ENCODE data around the gene PPP1R7. TPM values are rescaled to one million over a fixed set of nuclear protein-coding genes. Genes with fewer than 3 reads are reported as not detected.

PPP1R7 gene
- total and polyA plus RNA-seq, 4 donors = 18.0 to 45.8 (median 29.0) TPM

DNA sequence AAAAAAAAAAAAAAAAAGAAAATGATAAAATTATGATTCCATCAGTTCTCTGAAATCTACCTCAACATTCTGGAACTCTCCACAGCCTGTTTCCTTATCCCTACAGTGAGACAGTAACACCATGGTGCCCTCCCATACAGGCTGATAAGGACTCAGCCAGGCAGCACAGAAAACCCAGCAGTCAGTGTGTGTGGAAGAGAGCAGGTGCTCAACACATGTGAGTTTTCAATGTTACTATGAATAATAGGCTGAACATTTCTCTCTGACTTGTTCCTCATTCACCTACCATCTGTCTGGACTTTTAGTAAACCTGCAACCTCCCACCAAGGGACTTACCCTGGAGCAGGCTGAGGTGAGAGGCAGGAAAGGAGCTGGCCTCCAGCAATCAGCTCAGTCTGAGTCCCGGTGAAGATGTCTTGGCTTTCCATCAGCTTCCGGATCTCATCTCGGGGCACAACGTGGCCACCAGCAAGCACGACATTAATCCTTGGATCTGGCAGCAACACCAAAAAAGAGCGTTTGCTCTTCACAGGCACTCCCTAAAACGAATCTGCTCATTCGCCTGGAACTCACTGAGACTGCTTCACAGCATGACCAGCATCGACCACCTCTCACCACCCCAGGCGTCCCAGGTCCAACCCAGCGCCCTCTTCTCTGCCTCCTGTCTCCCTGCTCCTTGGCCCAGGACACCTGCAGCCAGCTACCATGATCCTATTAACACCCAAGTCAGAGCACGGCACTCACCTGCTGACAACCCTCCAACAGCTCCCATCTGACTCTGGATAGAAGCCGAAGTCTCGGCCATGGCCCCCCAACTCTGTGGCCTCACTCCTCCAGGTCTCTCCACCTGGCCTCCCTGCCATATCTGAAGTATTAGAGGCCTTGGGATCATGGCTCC is 17.5 kb upstream of the PPP1R7 start:
- H3K9me3 ChIP-seq (ENCODE audit: control insufficient read depth in 4 of 4, low read length in 3 of 4) = no peaks in the 10 kb centered on the region
- H3K4me1 ChIP-seq (ENCODE audit: control insufficient read depth in 4 of 4, insufficient read depth in 4 of 4, low read length in 3 of 4) = peaks cover 1 to 11% (median 8%) of the 10 kb centered on the region in 4 donors
- DNase-seq (ENCODE audit: low spot score) = no peak
- no peaks in the 10 kb centered on the region for H3K27me3 ChIP-seq (ENCODE audit: control insufficient read depth in 4 of 4, insufficient read depth in 4 of 4, low read length in 3 of 4)
- H3K36me3 ChIP-seq (ENCODE audit: control insufficient read depth in 4 of 4, insufficient read depth in 3 of 4, low read depth in 1 of 4, low read length in 3 of 4) = no peaks in the 10 kb centered on the region
- H3K9ac ChIP-seq (ENCODE audit: low read depth in 1 of 2, low read length in 2 of 2) = no peak overlapping the region
- 96% methylated on average over 14 of the region's 14 CpGs for WGBS
- TF ChIP-seq SP1 (IDR thresholded peaks at IDR 0.05) (no peak), FOXA2 (IDR thresholded peaks at IDR 0.05) (no peak), TAF1 (conservative IDR thresholded peaks at IDR 0.05) (no peak)
- TF ChIP-seq, protein P1, sequence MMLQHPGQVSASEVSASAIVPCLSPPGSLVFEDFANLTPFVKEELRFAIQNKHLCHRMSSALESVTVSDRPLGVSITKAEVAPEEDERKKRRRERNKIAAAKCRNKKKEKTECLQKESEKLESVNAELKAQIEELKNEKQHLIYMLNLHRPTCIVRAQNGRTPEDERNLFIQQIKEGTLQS (IDR thresholded peaks at IDR 0.05) = no peak
- no peak overlapping the region for H3K4me3 ChIP-seq (ENCODE audit: low read depth in 1 of 3, low read length in 3 of 3)
- no peak overlapping the region for H3K27ac ChIP-seq (ENCODE audit: low read depth in 1 of 2, low read length in 2 of 2)

DNA sequence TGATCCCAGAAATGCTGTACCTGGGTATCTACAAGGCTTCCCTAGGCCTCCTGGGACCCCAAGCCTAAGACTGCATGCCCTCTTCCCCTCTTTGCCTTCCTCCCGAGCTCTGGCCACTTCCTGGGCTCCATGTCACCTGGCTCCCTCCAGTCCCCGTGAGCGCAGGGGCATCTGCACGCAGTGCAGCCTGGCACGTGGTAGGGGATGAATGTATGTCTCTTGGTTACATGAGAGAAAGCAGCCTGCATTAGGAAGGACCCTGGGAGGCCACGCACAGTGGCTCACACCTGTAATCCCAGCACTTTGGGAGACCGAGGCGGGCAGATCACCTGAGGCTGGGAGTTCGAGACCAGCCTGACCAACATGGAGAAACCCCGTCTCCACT is 16.8 kb upstream of the PPP1R7 start:
- no peak overlapping the region for H3K27ac ChIP-seq (ENCODE audit: low read depth in 1 of 2, low read length in 2 of 2)
- 96% methylated on average over 10 of the region's 10 CpGs for WGBS
- H3K9ac ChIP-seq (ENCODE audit: low read depth in 1 of 2, low read length in 2 of 2) = no peak overlapping the region
- peaks cover 1 to 11% (median 8%) of the 10 kb centered on the region in 4 donors for H3K4me1 ChIP-seq (ENCODE audit: control insufficient read depth in 4 of 4, insufficient read depth in 4 of 4, low read length in 3 of 4)
- H3K4me3 ChIP-seq (ENCODE audit: low read depth in 1 of 3, low read length in 3 of 3) = no peak overlapping the region
- no peaks in the 10 kb centered on the region for H3K9me3 ChIP-seq (ENCODE audit: control insufficient read depth in 4 of 4, low read length in 3 of 4)
- peaks cover 0 to 4% (median 0%) of the 10 kb centered on the region in 4 donors for H3K36me3 ChIP-seq (ENCODE audit: control insufficient read depth in 4 of 4, insufficient read depth in 3 of 4, low read depth in 1 of 4, low read length in 3 of 4)
- no peaks in the 10 kb centered on the region for H3K27me3 ChIP-seq (ENCODE audit: control insufficient read depth in 4 of 4, insufficient read depth in 4 of 4, low read length in 3 of 4)
- DNase-seq (ENCODE audit: low spot score) = no peak
- TF ChIP-seq SP1 (IDR thresholded peaks at IDR 0.05) (no peak), RXRA (IDR thresholded peaks at IDR 0.05) (no peak), TAF1 (conservative IDR thresholded peaks at IDR 0.05) (no peak), GABPA (IDR thresholded peaks at IDR 0.05 in 1 of 2, conservative IDR thresholded peaks at IDR 0.05 in 1 of 2) (no peak), FOXA1 (IDR thresholded peaks at IDR 0.05) (no peak), YY1 (IDR thresholded peaks at IDR 0.05) (no peak), JUND (IDR thresholded peaks at IDR 0.05) (no peak), FOXA2 (IDR thresholded peaks at IDR 0.05) (no peak), HNF4G (IDR thresholded peaks at IDR 0.05) (no peak), RAD21 (IDR thresholded peaks at IDR 0.05) (no peak), EGR1 (IDR thresholded peaks at IDR 0.05; ENCODE audit: low read depth in 2 of 2) (no peak), NR2F2 (IDR thresholded peaks at IDR 0.05) (no peak), HNF4A (conservative IDR thresholded peaks at IDR 0.05) (no peak)
- TF ChIP-seq, protein P2, sequence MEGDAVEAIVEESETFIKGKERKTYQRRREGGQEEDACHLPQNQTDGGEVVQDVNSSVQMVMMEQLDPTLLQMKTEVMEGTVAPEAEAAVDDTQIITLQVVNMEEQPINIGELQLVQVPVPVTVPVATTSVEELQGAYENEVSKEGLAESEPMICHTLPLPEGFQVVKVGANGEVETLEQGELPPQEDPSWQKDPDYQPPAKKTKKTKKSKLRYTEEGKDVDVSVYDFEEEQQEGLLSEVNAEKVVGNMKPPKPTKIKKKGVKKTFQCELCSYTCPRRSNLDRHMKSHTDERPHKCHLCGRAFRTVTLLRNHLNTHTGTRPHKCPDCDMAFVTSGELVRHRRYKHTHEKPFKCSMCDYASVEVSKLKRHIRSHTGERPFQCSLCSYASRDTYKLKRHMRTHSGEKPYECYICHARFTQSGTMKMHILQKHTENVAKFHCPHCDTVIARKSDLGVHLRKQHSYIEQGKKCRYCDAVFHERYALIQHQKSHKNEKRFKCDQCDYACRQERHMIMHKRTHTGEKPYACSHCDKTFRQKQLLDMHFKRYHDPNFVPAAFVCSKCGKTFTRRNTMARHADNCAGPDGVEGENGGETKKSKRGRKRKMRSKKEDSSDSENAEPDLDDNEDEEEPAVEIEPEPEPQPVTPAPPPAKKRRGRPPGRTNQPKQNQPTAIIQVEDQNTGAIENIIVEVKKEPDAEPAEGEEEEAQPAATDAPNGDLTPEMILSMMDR (IDR thresholded peaks at IDR 0.05; ENCODE audit: low read depth, low read length, missing input control) = no peak
- TF ChIP-seq, protein P3, sequence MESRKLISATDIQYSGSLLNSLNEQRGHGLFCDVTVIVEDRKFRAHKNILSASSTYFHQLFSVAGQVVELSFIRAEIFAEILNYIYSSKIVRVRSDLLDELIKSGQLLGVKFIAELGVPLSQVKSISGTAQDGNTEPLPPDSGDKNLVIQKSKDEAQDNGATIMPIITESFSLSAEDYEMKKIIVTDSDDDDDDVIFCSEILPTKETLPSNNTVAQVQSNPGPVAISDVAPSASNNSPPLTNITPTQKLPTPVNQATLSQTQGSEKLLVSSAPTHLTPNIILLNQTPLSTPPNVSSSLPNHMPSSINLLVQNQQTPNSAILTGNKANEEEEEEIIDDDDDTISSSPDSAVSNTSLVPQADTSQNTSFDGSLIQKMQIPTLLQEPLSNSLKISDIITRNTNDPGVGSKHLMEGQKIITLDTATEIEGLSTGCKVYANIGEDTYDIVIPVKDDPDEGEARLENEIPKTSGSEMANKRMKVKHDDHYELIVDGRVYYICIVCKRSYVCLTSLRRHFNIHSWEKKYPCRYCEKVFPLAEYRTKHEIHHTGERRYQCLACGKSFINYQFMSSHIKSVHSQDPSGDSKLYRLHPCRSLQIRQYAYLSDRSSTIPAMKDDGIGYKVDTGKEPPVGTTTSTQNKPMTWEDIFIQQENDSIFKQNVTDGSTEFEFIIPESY (IDR thresholded peaks at IDR 0.05) = no peak
- TF ChIP-seq, protein P4, sequence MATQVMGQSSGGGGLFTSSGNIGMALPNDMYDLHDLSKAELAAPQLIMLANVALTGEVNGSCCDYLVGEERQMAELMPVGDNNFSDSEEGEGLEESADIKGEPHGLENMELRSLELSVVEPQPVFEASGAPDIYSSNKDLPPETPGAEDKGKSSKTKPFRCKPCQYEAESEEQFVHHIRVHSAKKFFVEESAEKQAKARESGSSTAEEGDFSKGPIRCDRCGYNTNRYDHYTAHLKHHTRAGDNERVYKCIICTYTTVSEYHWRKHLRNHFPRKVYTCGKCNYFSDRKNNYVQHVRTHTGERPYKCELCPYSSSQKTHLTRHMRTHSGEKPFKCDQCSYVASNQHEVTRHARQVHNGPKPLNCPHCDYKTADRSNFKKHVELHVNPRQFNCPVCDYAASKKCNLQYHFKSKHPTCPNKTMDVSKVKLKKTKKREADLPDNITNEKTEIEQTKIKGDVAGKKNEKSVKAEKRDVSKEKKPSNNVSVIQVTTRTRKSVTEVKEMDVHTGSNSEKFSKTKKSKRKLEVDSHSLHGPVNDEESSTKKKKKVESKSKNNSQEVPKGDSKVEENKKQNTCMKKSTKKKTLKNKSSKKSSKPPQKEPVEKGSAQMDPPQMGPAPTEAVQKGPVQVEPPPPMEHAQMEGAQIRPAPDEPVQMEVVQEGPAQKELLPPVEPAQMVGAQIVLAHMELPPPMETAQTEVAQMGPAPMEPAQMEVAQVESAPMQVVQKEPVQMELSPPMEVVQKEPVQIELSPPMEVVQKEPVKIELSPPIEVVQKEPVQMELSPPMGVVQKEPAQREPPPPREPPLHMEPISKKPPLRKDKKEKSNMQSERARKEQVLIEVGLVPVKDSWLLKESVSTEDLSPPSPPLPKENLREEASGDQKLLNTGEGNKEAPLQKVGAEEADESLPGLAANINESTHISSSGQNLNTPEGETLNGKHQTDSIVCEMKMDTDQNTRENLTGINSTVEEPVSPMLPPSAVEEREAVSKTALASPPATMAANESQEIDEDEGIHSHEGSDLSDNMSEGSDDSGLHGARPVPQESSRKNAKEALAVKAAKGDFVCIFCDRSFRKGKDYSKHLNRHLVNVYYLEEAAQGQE (IDR thresholded peaks at IDR 0.05) = no peak
- TF ChIP-seq, protein P1 (IDR thresholded peaks at IDR 0.05) = no peak
- TF ChIP-seq, protein P5, sequence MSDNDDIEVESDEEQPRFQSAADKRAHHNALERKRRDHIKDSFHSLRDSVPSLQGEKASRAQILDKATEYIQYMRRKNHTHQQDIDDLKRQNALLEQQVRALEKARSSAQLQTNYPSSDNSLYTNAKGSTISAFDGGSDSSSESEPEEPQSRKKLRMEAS (IDR thresholded peaks at IDR 0.05) = no peak

Measured in liver (tissue), 9 donors.